ENCODE results near the gene KBTBD4. TPM values are rescaled to one million over a fixed set of nuclear protein-coding genes. Genes with fewer than 3 reads are reported as not detected.

The KBTBD4 gene
- total RNA-seq, 3 donors from 2014 or later (not counting 1 experiment from before 2014, with no cell fraction given), result 17.7 to 24.1 (median 20.9) TPM

DNA sequence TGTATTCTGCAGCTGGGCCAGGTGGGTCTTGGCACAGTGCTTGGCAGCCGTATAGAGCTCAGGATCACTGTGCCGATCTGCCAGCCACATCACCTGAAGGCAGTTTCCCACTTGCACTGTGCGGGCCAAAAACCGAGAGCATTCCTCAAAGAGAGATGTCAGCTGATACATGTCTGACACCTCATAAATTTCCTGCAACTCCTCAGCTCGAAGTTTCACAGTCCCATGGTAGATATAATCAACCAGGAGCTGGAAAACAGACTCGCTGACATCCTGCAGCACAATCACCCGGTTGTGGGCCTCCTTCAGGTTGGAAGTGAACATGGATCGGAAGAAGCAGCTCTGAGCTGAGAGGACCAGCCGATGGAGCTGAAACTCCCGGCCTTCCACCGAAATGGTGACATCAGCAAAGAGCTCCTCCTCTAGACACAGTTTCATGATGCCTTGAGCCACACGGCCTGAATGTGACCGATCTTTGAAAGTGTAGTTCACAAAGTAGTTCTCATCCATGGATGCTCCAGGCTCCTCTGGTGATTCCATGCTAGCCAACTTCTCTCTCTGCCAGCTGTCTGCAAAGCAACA lies 1.2 kb downstream of the KBTBD4 start:
- Mint-ChIP-seq H3K4me1 (peaks cover 44 to 45% of the 10 kb centered on the region in 2 donors), H3K27ac (peak overlapping the region in 1 of 2 donors; percentile 91), H3K4me3 (peak overlapping the region; percentile 97), H3K27me3 (ENCODE audit: low read depth in 2 of 2) (no peaks in the 10 kb centered on the region), H3K9me3 (no peaks in the 10 kb centered on the region), H3K36me3 (no peaks in the 10 kb centered on the region)
- intact Hi-C loops (cut with micrococcal nuclease), result loop anchor here (2.0 kb wide), 1 partner anchor 55 kb away; no protein-coding TSS in a partner anchor
- Histone ChIP-seq H3K36me3 (ENCODE audit: control insufficient read depth, insufficient read depth, low read length) (peaks cover 33% of the 10 kb centered on the region), H3K27me3 (ENCODE audit: control insufficient read depth, insufficient read depth, low read length) (no peaks in the 10 kb centered on the region), H3K27ac (ENCODE audit: low read length) (no peak overlapping the region), H3K4me3 (ENCODE audit: low read length) (no peak overlapping the region), H3K9me3 (ENCODE audit: control insufficient read depth, insufficient read depth, low read length) (no peaks in the 10 kb centered on the region), H3K4me1 (ENCODE audit: control insufficient read depth, insufficient read depth, low read length) (peaks cover 22% of the 10 kb centered on the region)
- ATAC-seq, result no peak
- DNase-seq, result no peak
- 87% methylated on average over 13 of the region's 13 CpGs for WGBS (ENCODE audit: insufficient coverage)
- TF ChIP-seq, protein P1, sequence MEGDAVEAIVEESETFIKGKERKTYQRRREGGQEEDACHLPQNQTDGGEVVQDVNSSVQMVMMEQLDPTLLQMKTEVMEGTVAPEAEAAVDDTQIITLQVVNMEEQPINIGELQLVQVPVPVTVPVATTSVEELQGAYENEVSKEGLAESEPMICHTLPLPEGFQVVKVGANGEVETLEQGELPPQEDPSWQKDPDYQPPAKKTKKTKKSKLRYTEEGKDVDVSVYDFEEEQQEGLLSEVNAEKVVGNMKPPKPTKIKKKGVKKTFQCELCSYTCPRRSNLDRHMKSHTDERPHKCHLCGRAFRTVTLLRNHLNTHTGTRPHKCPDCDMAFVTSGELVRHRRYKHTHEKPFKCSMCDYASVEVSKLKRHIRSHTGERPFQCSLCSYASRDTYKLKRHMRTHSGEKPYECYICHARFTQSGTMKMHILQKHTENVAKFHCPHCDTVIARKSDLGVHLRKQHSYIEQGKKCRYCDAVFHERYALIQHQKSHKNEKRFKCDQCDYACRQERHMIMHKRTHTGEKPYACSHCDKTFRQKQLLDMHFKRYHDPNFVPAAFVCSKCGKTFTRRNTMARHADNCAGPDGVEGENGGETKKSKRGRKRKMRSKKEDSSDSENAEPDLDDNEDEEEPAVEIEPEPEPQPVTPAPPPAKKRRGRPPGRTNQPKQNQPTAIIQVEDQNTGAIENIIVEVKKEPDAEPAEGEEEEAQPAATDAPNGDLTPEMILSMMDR (IDR thresholded peaks at IDR 0.05), result no peak

DNA sequence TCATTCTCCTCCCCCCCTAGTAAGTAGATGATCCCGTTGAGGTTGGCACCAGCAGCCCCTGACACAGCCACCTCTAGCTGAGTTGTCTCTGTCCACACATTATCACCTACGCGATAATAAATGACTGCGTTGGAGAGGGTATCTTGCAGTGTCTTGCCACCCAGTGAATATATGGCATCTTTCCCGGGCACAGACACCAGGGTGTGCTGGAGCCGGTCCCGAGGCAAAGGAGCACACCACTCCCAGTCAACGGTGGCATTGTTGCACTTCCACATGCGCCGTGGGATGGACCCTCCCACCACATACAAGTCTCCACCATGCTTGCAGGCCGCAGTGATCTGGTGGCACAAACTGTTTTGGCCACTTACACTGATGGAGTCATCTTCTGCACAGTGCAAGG lies 5.4 kb downstream of the KBTBD4 start:
- no peaks in the 10 kb centered on the region for H3K9me3 ChIP-seq (ENCODE audit: control insufficient read depth, insufficient read depth, low read length)
- Mint-ChIP-seq H3K36me3 (no peaks in the 10 kb centered on the region), H3K4me1 (peaks cover 20 to 23% of the 10 kb centered on the region in 2 donors), H3K27me3 (ENCODE audit: low read depth in 2 of 2) (no peaks in the 10 kb centered on the region), H3K27ac (no peak overlapping the region), H3K4me3 (no peak overlapping the region), H3K9me3 (no peaks in the 10 kb centered on the region)
- no peak overlapping the region for H3K4me3 ChIP-seq (ENCODE audit: low read length)
- ATAC-seq, result no peak
- 98% methylated on average over 11 of the region's 11 CpGs for WGBS (ENCODE audit: insufficient coverage)
- no peak for DNase-seq
- H3K4me1 ChIP-seq (ENCODE audit: control insufficient read depth, insufficient read depth, low read length), result peaks cover 11% of the 10 kb centered on the region
- TF ChIP-seq, protein P1 (IDR thresholded peaks at IDR 0.05), result no peak
- H3K27me3 ChIP-seq (ENCODE audit: control insufficient read depth, insufficient read depth, low read length), result no peaks in the 10 kb centered on the region
- peaks cover 41% of the 10 kb centered on the region for H3K36me3 ChIP-seq (ENCODE audit: control insufficient read depth, insufficient read depth, low read length)
- intact Hi-C loops (cut with micrococcal nuclease), result no loop called here
- H3K27ac ChIP-seq (ENCODE audit: low read length), result no peak overlapping the region

DNA sequence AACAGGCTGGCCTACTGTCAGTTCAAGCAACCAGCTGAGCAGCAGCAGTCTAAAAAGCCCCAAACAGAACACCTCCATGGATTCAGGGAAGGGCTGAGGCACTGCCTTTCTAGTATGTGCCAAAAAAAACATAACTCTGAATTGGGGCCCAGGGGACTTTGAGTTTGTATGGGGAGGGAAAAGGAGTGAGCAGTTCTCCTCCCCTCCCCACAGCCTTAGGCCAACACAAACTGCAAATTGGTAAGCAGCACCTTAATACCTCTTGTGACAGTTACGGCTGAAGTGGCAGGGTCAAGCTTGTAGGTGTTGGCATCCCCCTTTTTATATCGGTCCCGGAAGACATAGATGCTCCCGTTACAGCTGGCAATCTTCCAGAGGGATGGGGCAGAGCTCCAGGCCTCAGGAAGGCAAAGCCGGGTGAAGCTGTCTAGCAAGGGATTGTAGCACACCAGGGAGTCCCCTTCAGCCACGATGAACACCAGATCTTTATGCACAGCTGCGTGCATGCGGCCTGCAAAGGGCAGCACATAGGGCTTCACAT lies 6.0 kb downstream of the KBTBD4 start:
- Mint-ChIP-seq H3K9me3 (no peaks in the 10 kb centered on the region), H3K4me1 (peaks cover 14 to 20% of the 10 kb centered on the region in 2 donors), H3K27me3 (ENCODE audit: low read depth in 2 of 2) (no peaks in the 10 kb centered on the region), H3K4me3 (no peak overlapping the region), H3K36me3 (no peaks in the 10 kb centered on the region), H3K27ac (no peak overlapping the region)
- Histone ChIP-seq H3K4me1 (ENCODE audit: control insufficient read depth, insufficient read depth, low read length) (peaks cover 6% of the 10 kb centered on the region), H3K36me3 (ENCODE audit: control insufficient read depth, insufficient read depth, low read length) (peaks cover 41% of the 10 kb centered on the region), H3K27ac (ENCODE audit: low read length) (no peak overlapping the region), H3K4me3 (ENCODE audit: low read length) (no peak overlapping the region), H3K9me3 (ENCODE audit: control insufficient read depth, insufficient read depth, low read length) (no peaks in the 10 kb centered on the region), H3K27me3 (ENCODE audit: control insufficient read depth, insufficient read depth, low read length) (no peaks in the 10 kb centered on the region)
- whole genome bisulfite sequencing (ENCODE audit: insufficient coverage), result 95% methylated on average over 8 of the region's 8 CpGs
- DNase-seq, result no peak
- ATAC-seq, result no peak
- intact Hi-C loops (cut with micrococcal nuclease), result no loop called here
- TF ChIP-seq, protein P1 (IDR thresholded peaks at IDR 0.05), result no peak

DNA sequence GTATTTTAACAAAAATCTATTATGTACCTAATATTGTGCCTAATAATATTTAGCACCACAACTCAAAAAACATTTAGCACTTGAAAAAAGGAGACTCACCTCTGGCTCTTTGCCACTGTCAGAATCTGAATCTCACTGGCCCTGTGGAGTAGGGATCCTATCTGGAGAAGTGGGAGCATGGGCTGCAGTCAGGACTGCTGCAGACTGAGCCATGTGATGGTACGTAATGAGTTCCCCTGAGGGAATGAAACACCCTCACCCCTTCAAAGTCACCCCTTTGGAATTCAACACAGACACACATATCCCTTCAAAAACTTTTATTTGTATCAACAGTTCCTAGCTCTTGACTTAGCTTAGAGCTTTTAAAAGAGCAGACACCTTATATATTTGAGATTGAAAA lies 6.9 kb downstream of the KBTBD4 start:
- H3K36me3 Mint-ChIP-seq, result no peaks in the 10 kb centered on the region

More for the DNA sequence above, 6.9 kb downstream of the KBTBD4 start:
- no peaks in the 10 kb centered on the region for H3K27me3 ChIP-seq (ENCODE audit: control insufficient read depth, insufficient read depth, low read length)
- DNase-seq (no peak), ATAC-seq (no peak)
- intact Hi-C loops (cut with micrococcal nuclease), result no loop called here
- no peak overlapping the region for H3K4me3 Mint-ChIP-seq
- no peaks in the 10 kb centered on the region for H3K27me3 Mint-ChIP-seq (ENCODE audit: low read depth in 2 of 2)
- no peak overlapping the region for H3K4me3 ChIP-seq (ENCODE audit: low read length)
- peaks cover 6 to 14% of the 10 kb centered on the region in 2 donors for H3K4me1 Mint-ChIP-seq
- no peaks in the 10 kb centered on the region for H3K4me1 ChIP-seq (ENCODE audit: control insufficient read depth, insufficient read depth, low read length)
- H3K9me3 ChIP-seq (ENCODE audit: control insufficient read depth, insufficient read depth, low read length), result no peaks in the 10 kb centered on the region
- TF ChIP-seq, protein P1 (IDR thresholded peaks at IDR 0.05), result no peak
- WGBS (ENCODE audit: insufficient coverage), result 100% methylated on average over 1 of the region's 1 CpG
- H3K27ac ChIP-seq (ENCODE audit: low read length), result no peak overlapping the region
- H3K9me3 Mint-ChIP-seq, result no peaks in the 10 kb centered on the region
- peaks cover 41% of the 10 kb centered on the region for H3K36me3 ChIP-seq (ENCODE audit: control insufficient read depth, insufficient read depth, low read length)
- H3K27ac Mint-ChIP-seq, result no peak overlapping the region
